HG03460 (cell line): ENCODE data around the gene UPF2.

Experiments used
- ATAC-seq: cut with Tn5 transposase; IDR thresholded peaks from one replicate; pipeline ENCODE4 v1.9.1; 2021; ENCODE audit not compliant: unreplicated experiment

Gene UPF2

DNA sequence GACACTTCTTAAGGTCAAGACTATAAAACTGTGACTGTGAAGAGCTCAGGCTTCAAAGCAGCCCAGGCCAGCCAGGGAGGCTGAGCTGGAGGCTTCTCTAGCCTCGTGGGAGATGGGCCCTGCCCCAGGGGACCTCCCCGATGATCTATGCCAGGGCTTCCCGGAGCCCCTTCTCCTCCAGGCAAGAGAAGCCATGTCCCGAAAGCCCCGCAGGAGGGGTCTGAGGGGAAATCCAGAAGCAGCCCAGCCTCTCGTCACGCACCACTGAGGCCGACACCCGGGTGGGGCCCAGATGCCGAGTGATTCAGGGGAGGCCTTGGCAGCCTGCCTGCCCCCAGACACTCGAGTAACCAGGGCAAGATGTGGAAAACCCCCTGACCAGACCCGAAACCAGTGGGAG lies 155.8 kb downstream of the UPF2 start:
- no peak for ATAC-seq

DNA sequence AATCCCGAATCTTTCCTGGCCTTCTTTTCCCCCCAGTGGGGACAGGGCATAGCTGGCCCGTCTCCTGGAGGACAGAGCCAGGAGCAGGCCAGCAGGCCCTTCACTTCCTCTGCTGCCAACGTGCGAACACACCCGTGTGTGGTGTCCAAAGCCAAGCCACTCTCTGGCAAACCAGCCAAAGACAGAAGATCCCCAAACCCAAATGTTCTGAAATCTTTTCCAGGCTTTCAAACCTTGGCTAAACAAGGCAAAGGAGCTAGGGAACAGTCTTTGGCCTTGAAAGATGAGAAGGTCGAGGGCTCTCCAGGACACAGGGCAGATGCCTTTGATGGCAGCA lies 156.5 kb downstream of the UPF2 start:
- ATAC-seq: no peak

DNA sequence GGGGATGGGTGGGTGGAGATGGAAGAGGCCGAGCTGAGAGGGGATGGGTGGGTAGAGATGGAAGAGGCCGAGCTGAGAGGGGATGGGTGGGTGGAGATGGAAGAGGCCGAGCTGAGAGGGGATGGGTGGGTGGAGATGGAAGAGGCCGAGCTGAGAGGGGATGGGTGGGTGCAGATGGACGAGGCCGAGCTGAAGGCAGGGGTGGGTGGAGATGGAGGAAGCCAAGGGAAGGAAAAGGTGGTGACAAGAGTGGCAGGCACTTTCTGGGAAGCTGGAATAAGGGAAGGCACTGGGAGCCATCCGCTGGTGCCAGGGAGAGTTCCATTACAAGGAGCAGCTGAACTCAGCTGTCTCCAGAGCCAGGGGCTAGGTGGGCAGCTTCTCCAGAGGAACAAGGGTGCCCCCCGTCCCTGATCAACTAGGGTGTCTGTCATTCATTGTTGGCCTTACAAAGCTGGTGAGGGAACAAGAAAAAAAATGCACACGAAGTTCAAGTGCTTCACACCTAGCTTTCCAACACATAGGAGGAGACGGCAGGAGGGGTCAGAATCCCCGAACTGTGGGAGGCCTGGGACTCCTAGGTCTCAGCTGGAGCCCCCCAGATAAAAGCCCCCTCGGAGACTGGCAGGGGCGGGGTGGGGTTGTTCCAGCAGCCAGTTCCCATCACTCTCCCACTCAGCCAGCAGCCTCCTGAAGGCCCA lies 157.0 kb downstream of the UPF2 start:
- no peak for ATAC-seq

DNA sequence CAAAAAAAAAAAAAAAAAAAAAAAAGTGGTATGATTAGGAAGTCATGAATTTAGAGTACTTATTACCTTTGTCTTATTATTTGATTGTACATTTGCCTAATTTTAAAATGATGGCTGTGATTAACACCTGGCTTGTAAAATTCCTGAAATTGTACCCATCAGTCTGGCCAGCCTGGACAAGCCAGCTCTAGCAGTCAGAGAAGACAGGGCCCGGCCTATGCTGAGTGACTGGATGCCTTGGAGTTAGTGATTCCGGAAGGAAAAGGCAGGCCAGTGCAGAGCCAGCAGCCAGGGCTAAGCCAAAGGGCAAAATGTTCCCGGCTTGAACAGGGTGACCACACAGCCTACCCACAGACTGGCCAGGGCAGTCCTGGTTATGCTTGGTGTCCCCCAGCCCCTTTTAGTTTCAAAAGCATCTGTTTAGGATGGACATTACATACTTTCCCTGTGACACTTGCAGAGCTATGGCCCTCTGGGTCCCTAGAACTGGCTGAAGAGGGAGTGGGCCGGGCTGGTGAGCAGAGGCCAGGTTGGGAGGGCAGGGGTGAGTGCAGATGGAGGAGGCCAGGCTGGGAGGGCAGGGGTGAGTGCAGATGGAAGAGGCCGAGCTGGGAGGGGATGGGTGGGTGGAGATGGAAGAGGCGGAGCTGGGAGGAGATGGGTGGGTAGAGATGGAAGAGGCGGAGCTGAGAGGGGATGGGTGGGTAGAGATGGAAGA lies 157.7 kb downstream of the UPF2 start:
- no peak for ATAC-seq

DNA sequence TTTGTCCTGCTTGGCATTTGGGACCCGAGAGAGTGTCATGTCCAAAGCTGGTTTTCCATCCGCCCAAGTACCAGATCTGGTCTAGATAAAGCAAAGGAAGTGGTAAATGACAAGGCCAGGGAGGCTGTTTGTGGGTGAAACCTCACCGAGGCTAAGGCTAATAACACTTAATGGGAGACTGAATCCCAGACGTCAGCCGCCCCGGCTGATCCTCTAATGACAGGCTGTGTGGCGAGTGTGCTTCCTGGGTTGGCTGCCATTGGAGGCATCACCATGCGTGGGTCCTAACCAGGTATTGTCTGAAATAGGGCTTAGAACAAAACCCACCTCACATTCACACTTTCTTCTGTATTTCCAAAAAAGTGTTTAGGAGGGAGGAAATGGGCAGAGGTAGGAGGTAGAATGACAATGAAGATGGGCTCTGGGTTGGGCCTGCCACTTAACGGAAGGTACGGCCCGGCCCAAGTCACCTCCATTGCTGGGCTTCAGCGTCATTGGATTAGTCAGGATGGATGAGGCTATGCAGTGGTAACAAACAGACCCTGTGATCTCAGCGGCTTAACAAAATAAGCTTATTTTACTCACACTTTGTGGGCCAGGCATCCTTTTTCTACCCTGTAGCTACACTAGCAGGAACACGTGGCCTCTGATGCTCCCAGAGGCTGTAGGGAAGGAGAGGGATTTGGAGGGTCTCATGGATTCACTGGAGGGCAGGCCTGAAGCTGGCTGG lies 159.8 kb downstream of the UPF2 start:
- ATAC-seq: no peak

DNA sequence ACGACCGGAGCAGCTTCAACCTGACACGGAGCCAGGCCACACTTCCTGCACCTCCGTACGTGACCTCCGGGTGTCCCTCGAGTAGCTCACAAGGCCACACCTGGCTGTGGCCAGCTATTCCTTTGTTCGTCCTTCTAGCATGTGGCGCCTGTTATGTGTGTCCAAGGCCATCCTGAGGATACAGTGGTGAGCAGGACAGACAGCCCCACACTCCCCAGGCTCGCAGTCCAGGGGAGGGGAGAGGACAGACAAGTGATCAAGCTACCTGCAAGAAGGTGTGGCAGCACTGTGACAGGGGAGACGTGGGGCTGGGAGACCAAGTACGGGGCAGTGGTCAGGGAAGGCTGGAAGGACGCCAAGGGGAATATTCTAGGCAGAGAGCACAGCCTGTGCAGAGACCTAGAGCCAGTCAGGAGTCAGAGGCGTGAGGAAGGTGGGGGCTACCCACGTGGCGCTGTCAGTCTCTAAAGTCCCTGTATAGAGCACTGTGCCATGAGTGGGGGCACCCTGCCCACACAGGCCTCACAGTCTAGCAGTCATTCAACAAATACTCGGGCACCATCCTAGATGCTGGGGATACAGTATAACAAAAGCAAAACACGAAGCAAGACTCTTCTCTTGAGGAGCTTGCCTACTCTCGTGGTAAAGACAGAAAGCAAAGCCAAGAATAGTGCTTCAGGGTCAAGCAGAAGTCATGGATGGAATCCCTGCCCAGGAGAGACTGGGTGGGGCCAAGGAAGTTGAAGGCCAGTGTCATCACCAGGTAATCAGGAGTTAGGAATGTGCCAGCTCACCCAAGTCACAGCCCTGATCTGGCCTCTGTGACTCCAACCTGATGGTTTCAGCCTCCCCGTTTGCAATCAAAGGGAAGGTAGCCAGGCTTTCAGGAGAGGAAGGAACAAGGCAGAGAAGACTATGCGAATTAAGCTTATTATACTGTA lies 160.9 kb downstream of the UPF2 start:
- ATAC-seq: no peak

DNA sequence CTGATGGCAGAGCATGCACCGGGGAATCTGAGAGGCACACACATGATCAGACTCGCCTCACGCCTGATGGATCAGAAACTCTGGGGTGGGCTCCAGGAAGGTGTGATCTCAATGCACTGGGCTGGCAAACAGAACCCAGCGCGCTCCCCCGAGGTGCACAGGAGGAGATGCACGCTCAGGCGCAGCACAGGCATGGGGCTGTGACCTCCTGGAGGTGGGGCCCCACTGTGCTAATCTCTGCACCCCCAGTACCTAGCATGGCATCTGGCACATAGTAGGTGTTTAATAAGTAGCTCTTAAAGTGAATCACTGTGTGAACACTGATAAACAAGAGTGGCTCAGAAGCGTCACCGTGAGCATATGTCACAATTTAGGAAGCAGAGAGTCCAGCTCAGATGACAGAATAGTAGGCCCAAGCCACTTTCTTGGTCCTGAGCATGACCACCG lies 161.6 kb downstream of the UPF2 start:
- ATAC-seq: no peak

DNA sequence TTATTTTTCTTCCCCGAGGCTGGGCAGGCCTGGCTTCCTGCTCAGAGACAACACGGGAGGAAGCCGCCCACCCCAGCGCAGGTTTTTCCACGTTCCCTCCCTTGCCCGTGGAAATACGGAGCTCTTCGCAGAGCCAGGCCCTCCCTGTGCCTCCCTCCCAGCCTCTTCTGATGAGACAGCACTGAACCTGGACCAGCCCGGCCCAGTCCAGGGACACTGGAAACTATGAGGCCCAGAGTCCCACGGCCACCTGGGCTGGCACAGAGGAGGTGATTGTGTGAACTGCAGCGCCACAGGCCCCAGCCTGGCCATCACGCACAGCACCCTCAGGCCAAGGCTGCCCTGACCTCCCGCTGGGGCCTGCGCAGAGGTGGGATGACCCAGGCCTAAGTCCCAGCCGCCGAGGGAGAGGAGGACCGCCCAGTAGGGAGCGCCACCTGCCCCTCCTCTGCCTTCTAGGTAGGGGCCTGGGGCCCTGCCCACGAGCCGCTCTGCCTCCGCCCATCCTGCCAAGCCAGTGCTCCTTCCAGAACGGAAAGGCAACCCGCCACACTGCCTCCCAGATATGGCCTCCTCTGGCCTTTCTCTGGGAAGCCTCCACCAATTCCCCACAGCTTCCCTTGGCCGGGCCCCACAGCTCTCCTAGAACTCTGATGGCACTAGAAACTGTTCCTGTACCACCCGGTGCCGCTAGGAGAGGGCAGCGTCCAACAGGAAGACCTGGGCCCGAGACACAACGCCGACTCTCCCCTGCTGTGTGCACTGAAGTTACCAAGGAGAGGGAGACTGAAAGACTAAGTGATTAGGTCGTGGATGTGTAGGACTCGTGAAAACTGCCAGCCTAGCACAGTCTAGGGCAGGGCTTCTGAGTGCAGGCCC lies 162.2 kb downstream of the UPF2 start:
- ATAC-seq: no peak

DNA sequence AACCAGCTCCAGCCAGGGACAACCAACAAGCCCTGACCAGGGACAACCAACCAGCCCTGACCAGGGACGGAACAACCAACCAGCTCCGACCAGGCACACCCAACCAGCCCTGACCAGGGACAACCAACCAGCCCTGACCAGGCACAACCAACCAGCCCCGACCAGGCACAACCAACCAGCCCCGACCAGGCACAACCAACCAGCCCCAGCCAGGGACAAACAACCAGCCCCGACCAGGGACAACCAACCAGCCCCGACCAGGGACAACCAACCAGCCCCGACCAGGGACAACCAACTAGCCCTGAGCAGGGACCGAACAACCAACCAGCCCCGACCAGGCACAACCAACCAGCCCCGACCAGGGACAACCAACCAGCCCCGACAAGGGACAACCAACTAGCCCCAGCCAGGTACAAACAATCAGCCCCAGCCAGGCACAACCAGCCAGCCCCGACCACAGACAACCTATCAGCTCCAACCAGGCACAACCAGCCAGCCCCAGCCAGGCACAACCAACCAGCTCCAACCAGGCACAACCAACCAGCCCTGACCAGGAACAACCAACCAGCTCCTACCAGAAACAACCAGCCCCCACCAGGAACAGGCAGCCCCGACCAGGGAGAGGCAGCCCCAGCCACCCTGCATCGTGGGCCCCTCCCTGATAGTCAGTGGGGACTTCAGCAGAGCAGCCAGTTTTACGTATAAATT lies 163.1 kb downstream of the UPF2 start:
- no peak for ATAC-seq

DNA sequence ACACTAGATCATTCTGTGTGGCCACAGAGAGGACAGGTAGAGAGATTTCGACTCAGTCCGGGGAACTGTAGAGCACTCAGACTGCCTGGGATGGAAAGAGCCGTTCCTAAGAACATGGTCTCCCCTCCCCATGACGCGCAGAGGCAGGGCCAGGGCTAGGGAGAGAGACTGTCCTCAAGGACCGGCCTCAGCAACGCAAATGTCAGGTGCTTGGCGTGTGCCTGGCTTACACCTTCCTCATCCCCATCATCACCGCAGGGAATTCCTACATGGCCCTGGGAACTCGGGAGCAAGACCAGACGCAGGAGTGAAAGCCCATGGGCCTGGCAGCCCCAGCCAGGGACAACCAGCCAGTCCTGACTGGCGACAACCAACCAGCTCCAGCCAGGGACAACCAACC lies 163.8 kb downstream of the UPF2 start:
- ATAC-seq: no peak

DNA sequence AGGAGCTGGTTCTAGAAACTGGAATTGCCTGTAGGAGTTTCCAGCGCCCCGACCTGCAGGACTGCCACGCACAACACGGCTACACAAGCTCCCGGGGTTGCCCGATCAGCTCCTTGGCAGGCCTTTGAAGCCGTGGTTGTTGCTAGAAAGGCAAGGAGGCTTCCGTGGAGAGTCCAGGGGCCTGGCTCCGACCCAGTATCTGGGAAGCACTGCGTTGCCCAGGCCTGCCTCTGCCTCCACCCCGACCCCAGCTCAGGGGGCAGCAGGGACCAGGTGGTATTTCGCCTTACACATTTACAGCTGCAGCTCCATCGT lies 165.1 kb downstream of the UPF2 start:
- ATAC-seq: no peak

DNA sequence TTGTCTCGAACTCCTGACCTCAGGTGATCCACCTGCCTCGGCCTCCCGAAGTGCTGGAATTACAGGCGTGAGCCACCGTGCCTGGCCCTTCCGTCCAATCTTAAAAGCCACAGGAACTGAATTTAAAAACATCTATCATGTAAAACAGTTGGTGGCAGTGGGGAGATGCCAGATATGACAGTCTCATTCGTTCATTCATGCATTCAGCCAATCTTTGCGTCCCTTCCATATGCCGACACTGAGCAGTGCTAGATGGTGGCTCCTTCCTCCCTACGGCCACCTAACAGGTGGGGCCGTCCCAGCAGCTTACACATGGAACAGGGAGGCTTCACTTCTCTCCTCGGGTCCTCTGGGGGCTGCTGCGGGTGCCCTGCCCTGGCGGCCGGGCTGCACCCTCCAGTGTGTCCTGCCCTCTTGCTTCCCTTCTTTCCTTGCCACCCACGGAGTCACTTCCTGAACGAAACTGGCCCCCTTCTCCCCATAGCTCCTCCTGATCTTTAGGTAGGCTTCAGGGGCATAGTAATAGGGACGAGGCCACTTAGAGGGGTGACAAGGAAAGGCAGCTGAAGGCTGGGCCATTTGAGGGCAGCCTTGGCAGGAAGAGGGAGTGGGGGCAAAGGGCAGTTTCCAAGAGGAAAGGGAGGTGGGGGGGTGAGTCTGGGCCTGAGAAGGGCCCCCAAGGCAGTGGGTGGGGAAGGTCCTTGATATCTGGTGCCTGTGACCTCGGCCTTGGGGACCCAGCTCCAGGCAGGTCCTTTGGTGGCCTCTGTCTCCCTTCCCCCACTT lies 165.6 kb downstream of the UPF2 start:
- ATAC-seq: no peak

DNA sequence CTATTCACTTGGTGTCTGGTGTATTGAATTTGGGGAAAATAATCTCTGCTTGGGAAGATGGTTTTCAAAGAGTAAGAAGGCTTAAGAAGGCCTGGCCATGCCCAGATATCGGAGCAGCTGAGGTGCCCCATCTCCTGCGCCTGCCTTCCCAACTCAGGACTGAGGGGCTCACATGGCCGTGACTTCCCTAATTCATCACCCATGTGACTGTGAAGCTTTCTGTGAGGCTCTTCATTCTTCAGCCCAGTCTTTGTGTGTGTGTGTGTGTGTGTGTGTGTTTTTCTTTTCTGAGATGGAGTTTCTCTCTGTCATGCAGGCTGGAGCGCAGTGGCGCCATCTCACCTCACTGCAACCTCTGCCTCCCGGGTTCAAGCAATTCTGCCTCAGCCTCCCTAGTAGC lies 166.3 kb downstream of the UPF2 start:
- ATAC-seq: no peak

DNA sequence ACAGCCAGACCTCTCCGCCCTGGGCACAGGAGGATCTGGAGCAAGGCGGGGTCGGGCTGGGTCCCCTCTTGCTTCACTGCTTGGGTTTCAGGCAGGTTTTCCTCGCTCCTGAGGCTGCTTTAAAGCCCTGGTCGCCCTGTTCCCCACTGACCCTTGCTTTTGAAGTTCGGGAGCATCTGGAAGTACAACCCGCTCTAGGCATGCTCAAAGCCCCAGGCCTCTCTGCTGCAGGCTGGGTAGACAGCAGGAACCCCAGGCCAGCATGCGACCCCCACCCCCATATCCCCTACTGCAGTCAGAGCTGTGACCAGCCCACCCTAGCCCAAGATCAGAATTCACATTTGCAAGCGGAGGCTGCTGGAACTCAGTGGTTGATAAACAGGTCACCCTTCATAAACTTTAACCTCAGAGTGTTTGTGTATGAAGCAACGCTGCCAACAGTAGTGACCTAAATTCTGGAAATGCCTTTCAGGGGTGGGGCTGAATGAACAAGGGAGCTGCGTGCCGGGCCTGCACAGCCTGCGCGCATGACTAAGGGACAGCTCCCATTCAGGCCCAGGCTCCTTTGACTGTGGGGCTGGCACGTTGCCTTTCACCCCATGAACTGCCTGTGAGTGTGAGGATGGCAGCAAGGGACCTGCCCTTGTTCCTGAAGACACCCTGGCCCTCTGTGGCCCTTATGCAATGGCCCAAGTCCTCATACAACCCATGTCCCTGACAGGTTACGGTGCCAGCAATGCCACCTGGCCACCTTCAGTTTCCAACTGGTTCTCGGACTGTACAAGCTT lies 166.9 kb downstream of the UPF2 start:
- ATAC-seq: no peak

DNA sequence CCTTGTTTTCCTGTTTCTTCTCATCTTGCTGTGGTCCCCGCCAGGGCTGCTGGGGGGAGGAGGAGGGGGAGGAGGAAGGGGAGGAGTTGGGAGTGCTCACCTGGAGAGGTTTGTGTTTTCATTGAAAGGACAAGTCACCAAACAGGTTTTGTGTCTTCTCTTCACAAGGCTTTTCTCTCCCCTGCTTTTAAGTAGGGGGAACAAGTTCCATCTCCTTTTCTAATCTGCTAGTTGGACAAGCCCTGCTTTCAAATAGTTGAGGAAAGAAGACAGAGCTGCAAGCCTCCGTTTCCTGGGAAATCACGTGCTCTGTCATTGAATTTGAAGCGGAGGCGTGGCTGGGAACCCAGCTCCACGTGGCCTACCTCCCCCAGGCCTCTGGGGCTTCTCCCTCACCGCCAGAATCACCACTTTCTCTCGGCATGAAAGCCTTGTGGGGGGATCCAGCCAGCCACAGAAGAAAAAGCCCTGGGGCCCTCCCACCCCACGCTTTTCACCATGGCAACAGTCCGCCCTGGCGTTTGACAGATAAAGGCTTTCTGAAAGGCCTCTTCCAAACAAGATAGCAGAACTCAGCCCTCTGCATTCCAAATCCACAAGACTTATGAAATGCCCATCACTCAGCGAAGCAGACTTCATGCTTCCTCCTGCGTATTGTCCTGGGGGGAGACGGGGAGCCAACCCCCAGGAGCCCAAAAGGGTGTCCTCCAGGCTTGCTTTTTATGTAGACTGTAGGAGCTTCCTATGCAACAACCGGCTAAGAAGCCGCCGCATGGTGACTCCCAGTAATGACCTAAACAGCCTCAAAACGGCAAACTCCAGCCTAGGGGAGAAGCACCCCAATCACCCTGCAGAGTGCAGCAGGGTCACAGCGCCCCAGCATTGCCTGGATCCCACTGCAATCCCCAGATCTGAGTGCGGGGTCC lies 167.8 kb downstream of the UPF2 start:
- ATAC-seq: no peak

DNA sequence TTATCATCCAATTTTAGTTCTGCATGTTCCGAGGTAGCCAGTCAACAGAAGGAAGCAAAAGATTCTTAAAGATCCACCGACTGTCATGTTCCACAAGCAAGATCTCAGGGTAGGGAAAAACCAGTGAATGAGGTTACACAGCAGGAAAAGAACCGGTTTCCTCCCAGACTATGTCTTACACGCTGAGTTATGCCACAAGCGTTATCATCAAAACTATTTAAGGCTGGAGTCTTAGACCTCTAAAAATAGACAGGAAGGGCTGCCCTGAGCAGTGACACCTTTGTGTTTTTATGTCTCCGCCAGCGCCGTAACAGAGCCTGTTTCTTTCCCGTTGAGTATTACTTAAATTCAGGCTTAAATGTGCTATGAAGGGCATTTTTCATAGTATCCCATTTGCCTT lies 171.1 kb downstream of the UPF2 start:
- ATAC-seq: no peak

DNA sequence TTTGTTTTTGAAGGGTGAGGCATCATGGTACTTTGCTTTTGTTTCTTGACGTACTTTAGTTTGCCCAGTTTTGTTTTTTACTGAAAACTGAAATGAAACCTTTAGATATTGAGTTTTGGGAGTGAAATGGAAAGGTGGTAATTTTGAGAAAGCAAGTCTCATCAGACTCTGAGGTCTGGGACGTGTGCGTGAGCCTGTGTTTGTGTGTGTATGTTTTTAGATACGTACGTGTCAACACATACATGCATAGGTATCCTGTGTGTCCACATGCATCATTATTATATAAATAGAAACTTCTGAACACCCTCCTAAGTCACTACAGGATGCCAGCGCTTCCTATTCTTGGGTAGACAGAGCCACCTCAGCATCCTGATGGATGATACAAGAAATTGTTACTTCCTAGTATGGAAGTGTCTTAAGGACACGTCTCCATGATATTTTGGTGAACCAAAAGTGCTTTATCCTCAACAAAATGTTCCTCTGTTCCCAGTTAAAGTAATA lies 171.7 kb downstream of the UPF2 start:
- ATAC-seq: no peak
